ENCODE data around the gene ATCAY. TPM values are rescaled to one million over a fixed set of nuclear protein-coding genes. Genes with fewer than 3 reads are reported as not detected.
"Not testable (repeated sequence)": the region's sequence is repeated elsewhere in the genome, so short reads cannot be mapped to it uniquely, and the experiment has no call there.

Gene ATCAY
- total RNA-seq, 1 experiment from 2014 or later, result not detected

GRCh38 chr19:3899531-3900294, 19.2 kb downstream of the ATCAY start:
- DNase-seq (ENCODE audit: low spot score), result peak; percentile 70

GRCh38 chr19:3902317-3902973, 22.0 kb downstream of the ATCAY start:
- DNase-seq (ENCODE audit: low spot score), result no peak

GRCh38 chr19:3904233-3904632, 23.7 kb downstream of the ATCAY start:
- no peak for DNase-seq (ENCODE audit: low spot score)

GRCh38 chr19:3907626-3908265, 27.3 kb downstream of the ATCAY start:
- DNase-seq (ENCODE audit: low spot score), result no peak

- no peak for DNase-seq (ENCODE audit: low spot score)
These were observed 28.0 kb downstream of the ATCAY start for GRCh38 chr19:3908266-3909054.

- DNase-seq (ENCODE audit: low spot score), result no peak
These were observed 29.6 kb downstream of the ATCAY start for GRCh38 chr19:3910105-3910504.

GRCh38 chr19:3914199-3914598, 33.7 kb downstream of the ATCAY start:
- DNase-seq (ENCODE audit: low spot score), result peak; percentile 18

GRCh38 chr19:3916033-3916432, 35.5 kb downstream of the ATCAY start:
- no peak for DNase-seq (ENCODE audit: low spot score)

GRCh38 chr19:3919793-3920192, 39.3 kb downstream of the ATCAY start:
- DNase-seq (ENCODE audit: low spot score), result no peak

GRCh38 chr19:3923096-3923758, 42.7 kb downstream of the ATCAY start:
- DNase-seq (ENCODE audit: low spot score), result no peak

GRCh38 chr19:3923912-3924311, 43.4 kb downstream of the ATCAY start:
- DNase-seq (ENCODE audit: low spot score), result no peak

GRCh38 chr19:3931041-3931440, 50.6 kb downstream of the ATCAY start:
- DNase-seq (ENCODE audit: low spot score), result no peak

- DNase-seq (ENCODE audit: low spot score), result no peak
These were observed 52.7 kb downstream of the ATCAY start, which contains the start of gene NMRK2 for GRCh38 chr19:3932931-3933810. Gene NMRK2, plus strand, starts transcription at chr19:3933069. Its CDS starts 603 bp downstream, at chr19:3933672.

- DNase-seq (ENCODE audit: low spot score), result no peak
These were observed 56.3 kb downstream of the ATCAY start for GRCh38 chr19:3936506-3937442.

- not testable (repeated sequence) for DNase-seq (ENCODE audit: low spot score)
These were observed 57.9 kb downstream of the ATCAY start for GRCh38 chr19:3938300-3938950.

GRCh38 chr19:3942790-3943409, 62.4 kb downstream of the ATCAY start:
- no peak for DNase-seq (ENCODE audit: low spot score)

GRCh38 chr19:3944018-3944721, 63.7 kb downstream of the ATCAY start:
- DNase-seq (ENCODE audit: low spot score), result no peak

GRCh38 chr19:3945838-3946237, 65.4 kb downstream of the ATCAY start:
- DNase-seq (ENCODE audit: low spot score), result no peak

All from A172 (cell line).